ENCODE measurements around the gene CD300LG. TPM values are rescaled to one million over a fixed set of nuclear protein-coding genes. Genes with fewer than 3 reads are reported as not detected.
"Not testable (repeated sequence)": the region's sequence is repeated elsewhere in the genome, so short reads cannot be mapped to it uniquely, and the experiment has no call there.

The CD300LG gene
- total RNA-seq, 1 donor from 2014 or later, result not detected

DNA sequence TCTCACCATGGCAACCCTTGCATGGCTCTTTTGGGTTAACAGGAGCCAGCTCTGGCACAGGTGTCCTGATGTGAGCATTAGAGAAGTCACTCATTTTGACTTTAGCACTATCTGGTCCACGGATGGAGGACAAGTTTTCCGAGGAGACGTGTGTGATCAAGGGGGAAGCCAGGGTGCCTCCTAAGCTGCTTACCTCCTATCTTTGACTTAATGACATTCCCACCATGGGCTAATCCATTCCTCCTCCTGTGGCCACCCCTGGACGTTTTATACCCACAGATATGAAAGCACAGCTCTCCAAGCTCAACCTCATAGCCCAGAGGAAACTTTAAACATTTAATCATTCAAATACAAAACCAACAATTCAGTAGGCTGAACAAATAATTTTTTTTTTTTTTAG is 41.6 kb downstream of the CD300LG start:
- TF ChIP-seq, protein P1, sequence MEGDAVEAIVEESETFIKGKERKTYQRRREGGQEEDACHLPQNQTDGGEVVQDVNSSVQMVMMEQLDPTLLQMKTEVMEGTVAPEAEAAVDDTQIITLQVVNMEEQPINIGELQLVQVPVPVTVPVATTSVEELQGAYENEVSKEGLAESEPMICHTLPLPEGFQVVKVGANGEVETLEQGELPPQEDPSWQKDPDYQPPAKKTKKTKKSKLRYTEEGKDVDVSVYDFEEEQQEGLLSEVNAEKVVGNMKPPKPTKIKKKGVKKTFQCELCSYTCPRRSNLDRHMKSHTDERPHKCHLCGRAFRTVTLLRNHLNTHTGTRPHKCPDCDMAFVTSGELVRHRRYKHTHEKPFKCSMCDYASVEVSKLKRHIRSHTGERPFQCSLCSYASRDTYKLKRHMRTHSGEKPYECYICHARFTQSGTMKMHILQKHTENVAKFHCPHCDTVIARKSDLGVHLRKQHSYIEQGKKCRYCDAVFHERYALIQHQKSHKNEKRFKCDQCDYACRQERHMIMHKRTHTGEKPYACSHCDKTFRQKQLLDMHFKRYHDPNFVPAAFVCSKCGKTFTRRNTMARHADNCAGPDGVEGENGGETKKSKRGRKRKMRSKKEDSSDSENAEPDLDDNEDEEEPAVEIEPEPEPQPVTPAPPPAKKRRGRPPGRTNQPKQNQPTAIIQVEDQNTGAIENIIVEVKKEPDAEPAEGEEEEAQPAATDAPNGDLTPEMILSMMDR (conservative IDR thresholded peaks at IDR 0.05; ENCODE audit: low read depth, low read length), result no peak
- no peak for DNase-seq (ENCODE audit: low read depth)
- no peak overlapping the region for H3K4me3 ChIP-seq (ENCODE audit: low read depth, low read length)

DNA sequence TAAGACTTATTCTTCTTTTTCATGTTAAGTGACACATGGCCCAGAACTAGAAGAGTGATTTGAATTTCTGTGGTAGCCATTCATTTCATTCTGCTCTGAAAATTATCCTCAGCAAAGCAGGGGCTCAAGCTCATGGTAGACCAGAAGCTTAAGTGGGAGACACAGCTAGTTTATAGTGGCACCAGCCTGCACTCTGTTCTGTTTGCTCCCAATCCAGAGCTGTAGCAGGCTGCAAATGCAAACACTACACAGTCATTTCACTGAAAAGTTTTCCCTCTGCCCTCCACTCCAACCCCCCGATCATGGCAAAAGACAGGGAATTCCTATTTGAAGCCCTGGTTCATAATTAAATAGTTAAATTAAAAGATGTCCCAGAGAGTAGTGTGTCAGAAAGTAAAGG is 43.3 kb downstream of the CD300LG start:
- DNase-seq (ENCODE audit: low read depth), result no peak
- TF ChIP-seq, protein P1 (conservative IDR thresholded peaks at IDR 0.05; ENCODE audit: low read depth, low read length), result no peak
- no peak overlapping the region for H3K4me3 ChIP-seq (ENCODE audit: low read depth, low read length)

DNA sequence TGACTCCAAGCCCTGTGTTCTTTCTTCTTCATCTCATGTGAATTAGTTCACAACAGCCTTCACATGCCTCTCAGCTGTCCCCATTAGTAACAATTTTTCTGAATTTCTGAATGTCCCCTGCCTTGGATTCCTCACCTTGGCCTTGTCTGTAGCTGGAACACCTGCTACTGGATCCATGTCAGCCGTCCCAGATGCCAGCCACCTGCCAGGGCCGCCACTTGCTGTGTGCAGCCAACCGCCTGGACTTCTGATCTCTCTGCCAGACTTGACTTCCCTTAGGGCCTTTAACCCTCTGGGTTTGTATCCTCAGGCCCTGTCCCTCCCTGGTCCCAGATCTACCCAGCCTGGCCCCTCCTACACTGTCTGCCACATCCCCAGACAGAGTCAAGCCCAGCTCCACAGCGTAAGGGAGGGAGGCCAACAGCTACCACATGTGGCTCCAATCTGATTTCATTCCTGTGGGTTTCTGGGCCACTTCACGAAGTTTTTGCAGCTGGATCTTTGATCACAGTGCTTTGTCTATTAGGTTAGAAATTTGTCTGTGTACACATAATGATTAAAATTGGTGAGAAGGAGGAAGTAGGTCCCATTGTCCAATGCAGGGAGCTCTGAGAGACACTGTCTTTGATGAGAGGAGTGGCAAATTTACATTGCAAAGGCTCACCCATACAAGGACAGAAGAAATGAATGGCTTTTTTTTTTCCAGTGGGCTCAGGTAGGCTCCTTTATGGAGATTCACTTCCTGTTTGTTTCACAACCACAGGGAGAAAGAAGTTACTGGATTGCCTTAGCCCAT is 45.1 kb downstream of the CD300LG start:
- TF ChIP-seq, protein P1 (conservative IDR thresholded peaks at IDR 0.05; ENCODE audit: low read depth, low read length), result no peak
- no peak for DNase-seq (ENCODE audit: low read depth)

DNA sequence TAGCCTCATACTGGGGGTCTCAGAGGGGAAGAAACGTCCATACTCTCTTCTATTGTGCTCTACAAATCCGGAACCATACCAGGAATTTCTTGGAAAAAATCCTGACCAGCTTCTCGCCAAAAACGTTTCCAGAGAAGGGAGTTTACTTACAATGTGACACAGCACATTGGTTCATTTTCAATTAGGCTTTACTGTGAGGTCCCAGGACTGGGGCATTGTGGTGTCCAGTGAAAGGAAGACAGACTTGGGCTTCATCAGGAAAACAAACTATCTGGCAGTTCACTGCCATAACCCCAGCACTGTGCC is 45.6 kb downstream of the CD300LG start:
- no peak overlapping the region for H3K4me3 ChIP-seq (ENCODE audit: low read depth, low read length)
- DNase-seq (ENCODE audit: low read depth), result no peak
- TF ChIP-seq, protein P1 (conservative IDR thresholded peaks at IDR 0.05; ENCODE audit: low read depth, low read length), result no peak

More for the DNA sequence above, 45.1 kb downstream of the CD300LG start:
- H3K4me3 ChIP-seq (ENCODE audit: low read depth, low read length), result no peak overlapping the region

DNA sequence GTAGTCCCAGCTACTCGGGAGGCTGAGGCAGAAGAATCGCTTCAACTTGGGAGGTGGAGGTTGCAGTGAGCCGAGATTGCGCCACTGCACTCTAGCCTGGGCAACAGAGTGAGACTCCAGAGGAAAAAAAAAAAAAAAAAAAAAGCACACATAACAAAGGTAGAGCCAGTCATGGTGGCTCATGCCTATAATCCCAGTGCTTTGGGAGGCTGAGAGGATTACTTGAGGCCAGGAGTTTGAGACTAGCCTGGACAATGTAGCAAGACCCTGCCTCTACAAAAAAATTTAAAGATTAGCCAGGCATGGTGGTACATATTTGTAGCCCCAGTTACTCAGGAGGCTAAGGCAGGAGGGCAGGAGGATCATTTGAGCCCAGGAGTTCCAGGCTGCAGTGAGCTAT is 47.5 kb downstream of the CD300LG start:
- not testable (repeated sequence) for H3K4me3 ChIP-seq (ENCODE audit: low read depth, low read length); DNase-seq (ENCODE audit: low read depth)

DNA sequence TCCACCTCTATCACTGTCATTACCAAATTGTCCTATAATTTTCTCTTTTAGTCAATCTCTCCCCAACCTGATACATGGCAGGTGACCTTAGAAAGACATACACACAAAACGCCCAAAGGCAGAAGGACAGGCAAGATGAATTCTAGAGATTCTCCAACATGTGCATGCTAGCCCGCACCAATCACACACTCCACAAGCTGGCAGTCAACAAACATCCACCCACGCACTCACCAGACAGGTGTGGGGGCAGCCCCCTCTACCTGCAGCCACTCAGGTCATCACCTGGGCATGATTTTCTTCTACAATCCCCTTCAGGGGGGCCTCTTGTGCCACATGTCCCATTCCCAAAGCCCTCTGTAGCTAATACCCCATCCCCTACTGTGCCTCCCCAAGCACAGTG is 50.9 kb downstream of the CD300LG start:
- H3K4me3 ChIP-seq (ENCODE audit: low read depth, low read length), result no peak overlapping the region
- no peak for DNase-seq (ENCODE audit: low read depth)
- TF ChIP-seq, protein P1 (conservative IDR thresholded peaks at IDR 0.05; ENCODE audit: low read depth, low read length), result no peak

DNA sequence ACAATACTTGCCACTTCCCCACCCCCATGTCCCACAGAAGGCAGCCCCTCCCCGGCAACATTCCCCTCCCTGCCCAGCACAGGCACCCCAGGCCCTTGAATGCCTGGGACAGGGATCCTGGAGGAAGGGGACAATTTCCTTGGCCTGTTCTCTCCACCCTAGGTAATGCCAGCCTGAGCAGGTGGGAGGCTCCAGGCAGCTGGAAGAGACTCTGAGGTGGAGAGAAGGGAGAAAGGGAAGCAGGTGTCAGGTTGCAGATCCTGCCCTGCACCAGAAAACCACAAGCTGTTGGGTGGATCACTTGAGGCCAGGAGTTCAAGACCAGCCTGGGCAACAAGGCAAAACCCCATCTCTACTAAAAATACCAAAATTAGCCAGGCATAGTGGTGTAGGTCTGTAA is 51.5 kb downstream of the CD300LG start:
- no peak overlapping the region for H3K4me3 ChIP-seq (ENCODE audit: low read depth, low read length)
- TF ChIP-seq, protein P1 (conservative IDR thresholded peaks at IDR 0.05; ENCODE audit: low read depth, low read length), result no peak
- no peak for DNase-seq (ENCODE audit: low read depth)
